T-helper 2 cell treated with Interferon-gamma antibody and Interleukin-4, amounts not matched to agents 5 μg/mL and 100 μg/mL, for 36 hours (primary cell): ENCODE results near the gene CPT1B.

ENCODE experiments used
- DNase-seq: peaks from one replicate; pipeline ENCODE4 v3.0.0; 2021; ENCODE audit warnings: low spot score
- H3K27ac Mint-ChIP-seq: one replicate; pipeline ENCODE4 v1.8.0; 2021; ENCODE audit warnings: mild to moderate bottlenecking, mixed read lengths
- H3K27me3 Mint-ChIP-seq: one replicate; pipeline ENCODE4 v1.8.0; 2021; ENCODE audit warnings: low read depth, mixed read lengths
- H3K36me3 Mint-ChIP-seq: one replicate; pipeline ENCODE4 v1.8.0; 2021; ENCODE audit warnings: low read depth, mixed read lengths
- H3K4me1 Mint-ChIP-seq: one replicate; pipeline ENCODE4 v1.8.0; 2021; ENCODE audit warnings: low read depth, mixed read lengths
- H3K4me3 Mint-ChIP-seq: one replicate; pipeline ENCODE4 v1.8.0; 2022; ENCODE audit warnings: mild to moderate bottlenecking, moderate library complexity, mixed read lengths
- H3K9me3 Mint-ChIP-seq: one replicate; pipeline ENCODE4 v1.8.0; 2021; ENCODE audit warnings: mixed read lengths

The CPT1B gene

GRCh38 chr22:50585238-50585637 lies 7.0 kb upstream of the CPT1B start:
- H3K27me3 Mint-ChIP-seq: peaks cover under 1% of the 10 kb centered on the region
- no peak overlapping the region for H3K27ac Mint-ChIP-seq
- peaks cover 5% of the 10 kb centered on the region for H3K36me3 Mint-ChIP-seq

GRCh38 chr22:50584106-50585096 lies 6.2 kb upstream of the CPT1B start:
- Mint-ChIP-seq H3K4me1 (peaks cover 11% of the 10 kb centered on the region), H3K9me3 (no peaks in the 10 kb centered on the region), H3K4me3 (peak overlapping the region; percentile 90), H3K36me3 (peaks cover 11% of the 10 kb centered on the region), H3K27me3 (no peaks in the 10 kb centered on the region), H3K27ac (no peak overlapping the region)
- DNase-seq: no peak

More at GRCh38 chr22:50585238-50585637, 7.0 kb upstream of the CPT1B start:
- Mint-ChIP-seq H3K4me3 (no peak overlapping the region), H3K9me3 (no peaks in the 10 kb centered on the region), H3K4me1 (peaks cover 11% of the 10 kb centered on the region)
- DNase-seq: no peak

GRCh38 chr22:50583294-50583861 lies 5.2 kb upstream of the CPT1B start:
- Mint-ChIP-seq H3K27ac (peak overlapping the region; percentile 74), H3K36me3 (peaks cover 14% of the 10 kb centered on the region), H3K27me3 (no peaks in the 10 kb centered on the region), H3K4me3 (peak overlapping the region; percentile 90), H3K4me1 (peaks cover 11% of the 10 kb centered on the region), H3K9me3 (no peaks in the 10 kb centered on the region)
- no peak for DNase-seq

GRCh38 chr22:50582493-50583293 lies 4.5 kb upstream of the CPT1B start, which contains the start of gene CHKB:
TSS of gene CHKB (minus strand) at chr22:50582849. CDS start at chr22:50582781, 68 bp downstream.
- Mint-ChIP-seq H3K4me1 (peaks cover 11% of the 10 kb centered on the region), H3K4me3 (peak within 1 kb of the TSS; percentile 90), H3K36me3 (peaks cover 14% of the 10 kb centered on the region), H3K27ac (peak within 1 kb of the TSS; percentile 96), H3K27me3 (no peaks in the 10 kb centered on the region), H3K9me3 (no peaks in the 10 kb centered on the region)
- peak; percentile 100 for DNase-seq

- Mint-ChIP-seq H3K27ac (peak overlapping the region; percentile 96), H3K4me3 (peak overlapping the region; percentile 87), H3K27me3 (no peaks in the 10 kb centered on the region), H3K9me3 (no peaks in the 10 kb centered on the region), H3K4me1 (peaks cover 14% of the 10 kb centered on the region), H3K36me3 (peaks cover 19% of the 10 kb centered on the region)
- DNase-seq: no peak
Observed at GRCh38 chr22:50581950-50582492, 3.8 kb upstream of the CPT1B start.

GRCh38 chr22:50581031-50581949 lies 3.1 kb upstream of the CPT1B start:
- H3K27me3 Mint-ChIP-seq: no peaks in the 10 kb centered on the region
- no peak for DNase-seq
- H3K36me3 Mint-ChIP-seq: peaks cover 23% of the 10 kb centered on the region
- H3K4me3 Mint-ChIP-seq: peak overlapping the region; percentile 86
- H3K9me3 Mint-ChIP-seq: no peaks in the 10 kb centered on the region
- peaks cover 14% of the 10 kb centered on the region for H3K4me1 Mint-ChIP-seq
- peak overlapping the region; percentile 76 for H3K27ac Mint-ChIP-seq

- no peaks in the 10 kb centered on the region for H3K27me3 Mint-ChIP-seq
- peaks cover 23% of the 10 kb centered on the region for H3K36me3 Mint-ChIP-seq
- no peak overlapping the region for H3K4me3 Mint-ChIP-seq
- no peak overlapping the region for H3K27ac Mint-ChIP-seq
- no peak for DNase-seq
- peaks cover 14% of the 10 kb centered on the region for H3K4me1 Mint-ChIP-seq
- H3K9me3 Mint-ChIP-seq: no peaks in the 10 kb centered on the region
Observed at GRCh38 chr22:50579752-50580151, 1.5 kb upstream of the CPT1B start.

- Mint-ChIP-seq H3K27me3 (no peaks in the 10 kb centered on the region), H3K4me1 (peaks cover 12% of the 10 kb centered on the region), H3K4me3 (no peak overlapping the region), H3K9me3 (no peaks in the 10 kb centered on the region), H3K36me3 (peaks cover 27% of the 10 kb centered on the region), H3K27ac (no peak overlapping the region)
- DNase-seq: no peak
Observed at GRCh38 chr22:50578776-50579310, 616 bp upstream of the CPT1B start.

GRCh38 chr22:50577697-50577986 lies 585 bp downstream of the CPT1B start:
- peaks cover 7% of the 10 kb centered on the region for H3K4me1 Mint-ChIP-seq
- H3K4me3 Mint-ChIP-seq: peak overlapping the region; percentile 6
- no peaks in the 10 kb centered on the region for H3K9me3 Mint-ChIP-seq
- DNase-seq: no peak
- no peaks in the 10 kb centered on the region for H3K27me3 Mint-ChIP-seq
- no peak overlapping the region for H3K27ac Mint-ChIP-seq
- peaks cover 27% of the 10 kb centered on the region for H3K36me3 Mint-ChIP-seq

- H3K27me3 Mint-ChIP-seq: no peaks in the 10 kb centered on the region
- peak overlapping the region; percentile 6 for H3K4me3 Mint-ChIP-seq
- no peak for DNase-seq
- no peaks in the 10 kb centered on the region for H3K9me3 Mint-ChIP-seq
- peaks cover 7% of the 10 kb centered on the region for H3K4me1 Mint-ChIP-seq
- no peak overlapping the region for H3K27ac Mint-ChIP-seq
- peaks cover 31% of the 10 kb centered on the region for H3K36me3 Mint-ChIP-seq
Observed at GRCh38 chr22:50576806-50577696, 1.2 kb downstream of the CPT1B start.

GRCh38 chr22:50576070-50576469 lies 2.2 kb downstream of the CPT1B start:
- Mint-ChIP-seq H3K4me1 (peaks cover 3% of the 10 kb centered on the region), H3K36me3 (peaks cover 31% of the 10 kb centered on the region), H3K4me3 (no peak overlapping the region), H3K27me3 (no peaks in the 10 kb centered on the region), H3K27ac (no peak overlapping the region), H3K9me3 (no peaks in the 10 kb centered on the region)
- no peak for DNase-seq

GRCh38 chr22:50575426-50575941 lies 2.7 kb downstream of the CPT1B start:
- peaks cover 3% of the 10 kb centered on the region for H3K4me1 Mint-ChIP-seq
- H3K27me3 Mint-ChIP-seq: no peaks in the 10 kb centered on the region
- H3K9me3 Mint-ChIP-seq: no peaks in the 10 kb centered on the region
- peaks cover 33% of the 10 kb centered on the region for H3K36me3 Mint-ChIP-seq
- H3K27ac Mint-ChIP-seq: no peak overlapping the region
- H3K4me3 Mint-ChIP-seq: no peak overlapping the region
- no peak for DNase-seq
